GM12891 (cell line): ENCODE measurements around the gene ZNF107.
"Not testable (repeated sequence)": the region's sequence is repeated elsewhere in the genome, so short reads cannot be mapped to it uniquely, and the experiment has no call there.

Experiments used
- DNase-seq: peaks from one replicate; pipeline ENCODE4 v3.0.0; 2011; ENCODE audit warnings: low spot score; ENCODE audit not compliant: insufficient read length
- FAIRE-seq: peaks from 2 replicates; lab custom pipeline; 2011; peaks lifted over from hg19 to GRCh38; lab: Jason Lieb, UNC
- PAX5 ChIP-seq: IDR thresholded peaks from 2 replicates; pipeline ENCODE4 v1.6.1; 2011; ENCODE audit warnings: low read length, moderate library complexity, mild to moderate bottlenecking; ENCODE audit not compliant: insufficient read depth, severe bottlenecking
- POLR2A ChIP-seq: IDR thresholded peaks from 2 replicates; pipeline ENCODE4 v1.6.1; 2011; ENCODE audit warnings: low read depth, low read length, control low read depth
- POLR2AphosphoS5 ChIP-seq: IDR thresholded peaks from 2 replicates; pipeline ENCODE4 v1.6.1; 2011; ENCODE audit warnings: low read depth, low read length, control low read depth
- POU2F2 ChIP-seq: IDR thresholded peaks from 2 replicates; pipeline ENCODE4 v1.6.1; 2011; ENCODE audit warnings: low read depth, mild to moderate bottlenecking, control low read depth, low read length, moderate library complexity
- SPI1 ChIP-seq: IDR thresholded peaks from 2 replicates; pipeline ENCODE4 v1.6.1; 2011; ENCODE audit warnings: low read depth, low read length, control low read depth
- TAF1 ChIP-seq: IDR thresholded peaks from 2 replicates; pipeline ENCODE4 v1.6.1; 2011; ENCODE audit warnings: low read depth, low read length, control low read depth

The ZNF107 gene

DNA sequence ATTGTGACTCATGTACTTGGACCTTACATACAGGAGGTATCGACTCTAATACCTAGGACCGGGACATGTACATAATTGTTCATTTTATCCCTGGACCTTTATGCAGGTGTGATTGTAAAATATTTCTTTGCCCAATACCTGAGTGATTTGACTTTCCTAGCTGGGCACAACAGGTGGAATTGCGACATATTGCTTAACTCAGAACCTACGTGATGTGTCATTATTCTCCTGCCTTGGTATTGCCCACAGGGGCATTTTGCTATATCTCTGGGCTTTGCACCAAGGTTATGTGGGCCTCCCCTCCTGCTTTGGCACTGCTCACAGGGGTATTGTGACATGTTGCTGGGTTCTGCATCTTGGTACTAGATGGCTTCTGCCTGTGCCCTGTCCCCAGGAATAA lies 23.9 kb upstream of the ZNF107 start:
- DNase-seq (no peak), FAIRE-seq (no peak)
- TF ChIP-seq POLR2A (no peak), POLR2AphosphoS5 (no peak), TAF1 (no peak), PAX5 (no peak), POU2F2 (no peak), SPI1 (no peak)

- FAIRE-seq (no peak), DNase-seq (no peak)
- TF ChIP-seq TAF1 (no peak), PAX5 (no peak), POLR2AphosphoS5 (no peak), SPI1 (no peak), POLR2A (no peak), POU2F2 (no peak)
Measured at GRCh38 chr7:64642875-64643274, 23.1 kb upstream of the ZNF107 start.

DNA sequence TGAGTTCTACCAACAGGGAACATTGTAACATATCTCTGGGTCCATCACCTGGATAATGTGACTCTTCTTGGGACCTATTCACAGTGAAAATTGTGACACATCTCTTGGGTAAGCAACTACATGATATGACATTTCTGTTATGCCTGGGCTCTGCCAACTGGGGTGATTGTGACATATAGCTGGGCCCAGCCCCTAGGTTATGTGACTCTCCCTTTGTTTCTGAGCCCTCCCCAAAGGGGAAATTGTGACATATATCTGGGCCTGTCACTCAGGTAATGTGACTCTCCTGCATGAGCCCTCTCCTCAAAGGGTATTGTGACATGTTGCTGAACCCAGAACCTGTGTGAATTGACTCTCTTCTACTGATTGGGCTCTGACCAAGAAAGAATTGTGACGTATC lies 22.4 kb upstream of the ZNF107 start:
- DNase-seq (no peak), FAIRE-seq (no peak)
- TF ChIP-seq POLR2AphosphoS5 (no peak), SPI1 (no peak), PAX5 (no peak), POU2F2 (no peak), TAF1 (no peak), POLR2A (no peak)

GRCh38 chr7:64651203-64651602 lies 14.7 kb upstream of the ZNF107 start:
- no peak for FAIRE-seq
- TF ChIP-seq SPI1 (no peak), POLR2AphosphoS5 (no peak), TAF1 (no peak), POU2F2 (no peak), POLR2A (no peak), PAX5 (no peak)

DNA sequence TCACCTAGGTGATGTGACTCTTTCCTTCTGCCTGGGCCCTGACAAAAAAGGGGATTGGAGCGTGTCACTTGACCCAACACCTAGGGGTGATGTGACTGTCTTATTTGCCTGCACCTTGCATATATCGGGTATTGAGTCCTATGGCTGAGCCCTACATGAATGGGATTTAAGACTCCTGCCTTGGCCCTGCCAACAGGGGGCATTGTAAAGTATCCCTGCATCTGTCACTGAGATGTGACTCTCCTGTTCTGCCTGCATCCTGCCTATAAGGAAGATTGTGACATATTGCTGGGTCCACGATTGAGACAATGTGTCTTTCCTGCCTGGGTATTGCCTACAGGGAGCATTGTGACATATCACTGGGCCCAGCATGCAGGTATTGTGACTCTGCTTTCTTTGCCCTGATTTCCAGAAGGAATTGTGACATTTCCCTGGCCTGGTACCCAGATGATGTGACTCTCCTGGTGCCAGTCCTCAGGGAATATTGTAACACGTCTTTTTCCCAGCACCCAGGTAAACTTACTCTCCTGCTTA lies 14.2 kb upstream of the ZNF107 start:
- FAIRE-seq = no peak
- TF ChIP-seq PAX5 = no peak
- no peak for TF ChIP-seq SPI1
- TF ChIP-seq TAF1 = no peak
- no peak for TF ChIP-seq POLR2AphosphoS5
- TF ChIP-seq POU2F2 = no peak
- TF ChIP-seq POLR2A = no peak

More at GRCh38 chr7:64651203-64651602, 14.7 kb upstream of the ZNF107 start:
- DNase-seq = no peak

DNA sequence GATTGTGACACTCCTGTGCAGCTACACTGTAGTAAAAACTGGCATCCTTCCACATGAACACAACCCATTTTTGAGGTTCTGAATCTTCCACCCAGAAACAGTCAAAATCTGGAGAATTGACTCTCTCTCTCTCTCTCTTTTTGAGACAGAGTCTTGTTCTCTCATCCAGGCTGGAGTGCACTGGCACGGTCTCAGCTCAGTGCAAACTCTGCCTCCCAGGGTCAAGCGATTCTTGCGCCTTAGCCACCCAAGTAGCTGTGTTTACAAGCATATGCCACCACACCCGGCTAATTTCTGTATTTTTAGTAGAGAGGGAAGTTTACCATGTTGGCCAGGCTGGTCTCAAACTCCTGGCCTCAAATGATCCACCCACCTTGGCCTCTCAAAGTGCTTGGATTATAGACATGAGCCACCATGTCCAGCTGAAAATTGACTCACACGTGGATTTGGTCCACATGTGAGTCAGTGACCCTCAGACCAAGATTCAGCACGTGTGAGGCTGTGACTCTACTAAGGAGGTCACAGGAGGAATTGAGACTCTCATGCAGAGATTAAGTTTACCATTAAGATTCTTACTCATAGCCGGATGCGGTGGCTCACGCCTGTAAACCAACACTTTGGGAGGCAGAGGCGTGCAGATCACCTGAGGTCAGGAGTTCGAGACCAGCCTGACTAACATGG lies 12.1 kb upstream of the ZNF107 start:
- DNase-seq (no peak), FAIRE-seq (no peak)
- TF ChIP-seq SPI1 (no peak), POU2F2 (no peak), PAX5 (no peak), POLR2A (no peak), TAF1 (no peak), POLR2AphosphoS5 (no peak)

More for the DNA sequence above, 14.2 kb upstream of the ZNF107 start:
- no peak for DNase-seq

DNA sequence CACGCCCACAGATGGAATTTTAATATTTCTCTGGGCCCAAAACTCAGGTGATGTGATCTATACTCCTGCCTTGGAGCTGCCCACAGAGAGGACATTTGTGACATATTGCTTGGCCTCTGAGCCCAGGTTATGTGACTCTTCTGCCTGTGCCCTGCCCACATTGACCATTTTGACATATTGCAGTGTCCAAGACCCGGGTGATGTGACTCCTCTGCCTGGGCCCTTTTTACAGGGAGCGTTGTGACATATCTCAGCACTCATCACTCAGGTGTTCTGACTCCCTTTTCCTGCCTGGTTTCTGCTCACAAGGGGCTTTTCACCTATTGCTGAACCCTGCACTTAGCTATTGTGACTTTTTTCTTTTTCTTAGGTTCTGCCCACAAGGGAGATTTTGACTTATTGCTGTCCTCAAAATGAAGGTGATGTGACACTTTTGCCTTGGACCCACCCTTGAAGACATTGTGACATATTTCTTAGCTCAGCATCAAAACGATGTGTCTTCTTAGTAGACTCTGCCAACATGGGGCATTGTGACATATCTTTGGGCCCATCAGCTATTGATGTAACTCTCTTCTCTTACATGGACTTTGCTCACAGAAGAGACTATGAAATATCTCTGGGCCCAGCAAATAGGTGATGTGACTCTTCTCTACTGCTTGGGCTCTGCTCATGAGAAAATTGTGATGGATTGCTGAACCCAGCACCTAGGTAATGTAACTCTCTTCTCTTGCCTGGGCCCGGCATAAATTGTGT lies 11.0 kb upstream of the ZNF107 start:
- TF ChIP-seq TAF1 (no peak), POLR2A (no peak), SPI1 (no peak), POLR2AphosphoS5 (no peak), POU2F2 (no peak), PAX5 (no peak)
- FAIRE-seq (no peak), DNase-seq (no peak)

DNA sequence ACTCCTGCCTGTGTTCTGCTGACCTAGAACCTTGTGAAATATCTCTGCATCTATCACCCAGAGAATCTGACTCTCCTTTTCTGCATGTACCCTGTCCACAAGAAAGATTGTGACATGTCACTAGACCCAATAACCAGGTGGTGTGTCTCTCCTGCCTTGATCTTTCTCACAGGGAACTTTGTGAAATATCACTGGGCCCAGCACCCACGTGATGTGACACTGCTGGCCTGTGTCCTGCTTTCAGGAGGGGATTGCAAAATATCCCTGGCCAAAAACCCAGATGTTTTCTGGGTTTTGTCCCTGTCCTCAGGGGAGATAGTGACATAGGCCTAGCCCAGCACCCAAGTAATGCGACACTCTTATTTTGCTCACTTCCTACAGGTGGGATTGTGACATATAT lies 10.1 kb upstream of the ZNF107 start:
- TF ChIP-seq SPI1 = no peak
- TF ChIP-seq TAF1 = no peak
- TF ChIP-seq POLR2AphosphoS5 = no peak
- TF ChIP-seq POU2F2 = no peak
- no peak for TF ChIP-seq POLR2A
- TF ChIP-seq PAX5 = no peak
- FAIRE-seq = no peak
- DNase-seq = no peak

GRCh38 chr7:64656489-64656888 lies 9.4 kb upstream of the ZNF107 start:
- no peak for FAIRE-seq
- DNase-seq = no peak

DNA sequence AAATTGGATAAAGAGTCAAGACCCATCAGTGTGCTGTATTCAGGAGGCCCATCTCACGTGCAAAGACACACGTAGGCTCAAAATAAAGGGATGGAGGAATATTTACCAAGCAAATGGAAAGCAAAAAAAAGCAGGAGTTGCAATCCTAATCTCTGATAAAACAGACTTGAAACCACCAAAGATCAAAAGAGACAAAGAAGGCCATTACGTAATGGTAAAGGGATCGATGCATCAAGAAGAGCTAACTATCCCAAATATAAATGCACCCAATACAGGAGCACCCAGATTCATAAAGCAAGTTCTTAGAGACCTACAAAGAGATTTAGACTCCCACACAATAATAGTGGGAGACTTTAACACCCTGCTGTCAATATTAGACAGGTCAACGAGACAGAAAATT lies 3.8 kb upstream of the ZNF107 start:
- FAIRE-seq, DNase-seq: not testable (repeated sequence)

More at GRCh38 chr7:64656489-64656888, 9.4 kb upstream of the ZNF107 start:
- TF ChIP-seq TAF1 = no peak
- TF ChIP-seq POLR2AphosphoS5 = no peak

DNA sequence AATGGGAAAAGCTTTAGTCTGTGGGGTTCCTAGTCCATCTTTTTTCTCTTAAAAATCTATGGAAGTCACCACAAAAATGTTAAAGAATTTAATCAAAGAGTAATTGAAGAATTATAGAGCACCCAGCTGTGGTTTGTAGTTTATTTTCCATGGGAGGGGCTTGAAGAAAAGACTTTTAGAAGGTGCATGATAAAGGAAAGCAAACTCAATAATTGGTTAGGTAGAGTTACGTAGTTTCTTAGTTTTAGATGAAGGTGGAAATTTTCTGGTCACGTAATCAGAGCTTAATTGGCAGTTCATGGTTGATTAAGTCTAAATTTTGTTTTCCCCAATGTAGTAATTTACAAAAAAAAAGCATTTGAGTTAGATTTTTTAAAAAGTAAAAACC lies 724 bp downstream of the ZNF107 start:
- TF ChIP-seq POLR2A = no peak
- TF ChIP-seq PAX5 = no peak
- no peak for TF ChIP-seq POU2F2
- TF ChIP-seq SPI1 = no peak
- no peak for TF ChIP-seq TAF1
- TF ChIP-seq POLR2AphosphoS5 = no peak
- DNase-seq = no peak
- FAIRE-seq = no peak
